Pancreas (tissue), 10 donors: ENCODE data around the gene ARHGAP20. TPM values are rescaled to one million over a fixed set of nuclear protein-coding genes. Genes with fewer than 3 reads are reported as not detected.

ENCODE experiments used
- ATAC-seq, 4 donors: fragments of 200-7000 bp; cut with Tn5 transposase; one replicate each; pipeline versions ENCODE4 v1.8.0 to v1.9.1; 2020; ENCODE audit warnings: mild to moderate bottlenecking in 4 of 4, moderate library complexity in 4 of 4
- DNase-seq, 6 donors: peaks; one replicate each; pipeline ENCODE4 v3.0.0-alpha.2; 2020
- FAIRE-seq: peaks from 2 replicates; lab custom pipeline; 2012; peaks lifted over from hg19 to GRCh38; lab: Jason Lieb, UNC
- H3K27ac ChIP-seq, 4 donors: fragments of 200-600 bp; sonication (generic); 1 replicate in 3 of 4; 2 replicates in 1 of 4; pipeline versions ENCODE4 v1.5.0 to v1.8.0; 2020
- H3K27me3 ChIP-seq, 4 donors: fragments of 200-600 bp; one replicate each; pipeline ENCODE4 v1.8.0; 2021
- H3K36me3 ChIP-seq, 3 donors: fragments of 200-600 bp; sonication (generic) in 1 of 3; one replicate each; pipeline versions ENCODE4 v1.5.0 to v1.8.0; 2020 to 2021
- H3K4me1 ChIP-seq, 3 donors: fragments of 200-600 bp; one replicate each; pipeline ENCODE4 v1.8.0; 2021
- H3K4me3 ChIP-seq, 4 donors: fragments of 200-600 bp; sonication (generic) in 2 of 4; one replicate each; pipeline versions ENCODE4 v1.5.0 to v1.8.0; 2020 to 2021
- H3K9me3 ChIP-seq, 4 donors: fragments of 200-600 bp; one replicate each; pipeline ENCODE4 v1.8.0; 2021
- CTCF ChIP-seq, 4 donors: fragments of 200-600 bp; sonication (generic) in 3 of 4; IDR thresholded peaks; one replicate each; pipeline versions ENCODE4 v1.5.0 to v1.8.0; 2021; ENCODE audit warnings: antibody characterized with exemption in 4 of 4
- WGBS, 2 donors: extraction: QIAGEN DNeasy Blood & Tissue Kit; methylation state at CpG; one replicate each; pipeline ENCODE4 v1.1.7; 2013; 5-methylcytosine and 5-hydroxymethylcytosine counted together
- intact Hi-C, 3 donors: fragments of 100-400 bp; cut with DNase I; formaldehyde crosslinking; loops; one replicate each; pipeline versions ENCODE4 v1.11.1 to v1.14.2; 2022
- polyA plus RNA-seq, 2 donors: library from polyadenylated mRNA; stranded (reverse); fragments of 200-250 nt; gene quantifications; one replicate each; pipeline ENCODE4 v1.2.3, GENCODE V29; 2013
- total RNA-seq, 6 donors: library from RNA; stranded (reverse); fragmentation: NEBNext Ultra II Directional in 4 of 6; extraction: Animal tissue kit (Norgen Biotek cat#: 25700) in 4 of 6; gene quantifications; one replicate each; pipeline versions ENCODE4 v1.2.1 to v1.2.4, GENCODE V29; 2021 to 2023
- donor health status: healthy with polysubstance abuse.
- donor health status: DM: no; HTN: no; CAD: no; lungs with moderate emphysema.
- donor health status: DM: no; HTN: no; CAD: no.
- donor health status: control.
- donor health status: control.
- donor health status: Bipolar disorder and iron deficiency.
- donor health status: DM: yes; HTN: yes; CAD: no.
- donor health status: DM: no; HTN: no; CAD: no.
- donor health status: DM: no; HTN: no; CAD: no.
- donor health status: DM: yes; HTN: yes; CAD: no.

The ARHGAP20 gene
- total and polyA plus RNA-seq, 8 donors, result 0.05 to 0.61 (median 0.16) TPM

GRCh38 chr11:110530900-110531741 is 181.1 kb downstream of the ARHGAP20 start:
- DNase-seq (no peak), ATAC-seq (no peak), FAIRE-seq (no peak)
- Histone ChIP-seq H3K27me3 (no peaks in the 10 kb centered on the region), H3K9me3 (no peaks in the 10 kb centered on the region), H3K36me3 (no peaks in the 10 kb centered on the region), H3K27ac (no peak overlapping the region), H3K4me3 (no peak overlapping the region), H3K4me1 (no peaks in the 10 kb centered on the region)
- 49 to 51% methylated on average over 6 of the region's 6 CpGs for whole genome bisulfite sequencing, 2 donors
- TF ChIP-seq CTCF (IDR thresholded peaks at IDR 0.05), result no peak
- intact Hi-C loops, result no loop called here

- Histone ChIP-seq H3K4me1 (no peaks in the 10 kb centered on the region), H3K27ac (no peak overlapping the region), H3K9me3 (no peaks in the 10 kb centered on the region), H3K27me3 (no peaks in the 10 kb centered on the region), H3K4me3 (no peak overlapping the region), H3K36me3 (no peaks in the 10 kb centered on the region)
- FAIRE-seq (no peak), ATAC-seq (no peak), DNase-seq (no peak)
- TF ChIP-seq CTCF (IDR thresholded peaks at IDR 0.05), result no peak
- intact Hi-C loops, result no loop called here
These were observed 183.2 kb downstream of the ARHGAP20 start for GRCh38 chr11:110529043-110529442.

GRCh38 chr11:110527146-110527545 is 185.1 kb downstream of the ARHGAP20 start:
- ATAC-seq, result no peak
- Histone ChIP-seq H3K36me3 (no peaks in the 10 kb centered on the region), H3K27ac (no peak overlapping the region), H3K4me3 (no peak overlapping the region), H3K27me3 (no peaks in the 10 kb centered on the region), H3K4me1 (no peaks in the 10 kb centered on the region), H3K9me3 (no peaks in the 10 kb centered on the region)
- intact Hi-C loops, result no loop called here
- no peak for TF ChIP-seq CTCF (IDR thresholded peaks at IDR 0.05)
- no peak for FAIRE-seq
- DNase-seq, result no peak
- 72 to 82% methylated on average over 1 of the region's 1 CpG for WGBS, 2 donors
